ENCODE results near the gene TMEM121B.

Gene TMEM121B

GRCh38 chr22:17138513-17138912 lies 17.4 kb upstream of the TMEM121B start:
- DNase-seq (ENCODE audit: low read depth in 1 of 2, low spot score in 1 of 2), result no peak

- no peak for DNase-seq (ENCODE audit: low read depth in 1 of 2, low spot score in 1 of 2)
Observed at GRCh38 chr22:17137861-17138425, 16.8 kb upstream of the TMEM121B start.

- DNase-seq (ENCODE audit: low read depth in 1 of 2, low spot score in 1 of 2), result no peak
Observed at GRCh38 chr22:17137170-17137569, 16.0 kb upstream of the TMEM121B start.

- no peak for DNase-seq (ENCODE audit: low read depth in 1 of 2, low spot score in 1 of 2)
Observed at GRCh38 chr22:17135153-17135760, 14.1 kb upstream of the TMEM121B start.

- no peak for DNase-seq (ENCODE audit: low read depth in 1 of 2, low spot score in 1 of 2)
Observed at GRCh38 chr22:17133137-17133536, 12.0 kb upstream of the TMEM121B start.

- no peak for DNase-seq (ENCODE audit: low read depth in 1 of 2, low spot score in 1 of 2)
Observed at GRCh38 chr22:17132112-17132511, 11.0 kb upstream of the TMEM121B start.

GRCh38 chr22:17131686-17132085 lies 10.5 kb upstream of the TMEM121B start:
- no peak for DNase-seq (ENCODE audit: low read depth in 1 of 2, low spot score in 1 of 2)

GRCh38 chr22:17130199-17130598 lies 9.0 kb upstream of the TMEM121B start:
- no peak for DNase-seq (ENCODE audit: low read depth in 1 of 2, low spot score in 1 of 2)

- DNase-seq (ENCODE audit: low read depth in 1 of 2, low spot score in 1 of 2), result no peak
Observed at GRCh38 chr22:17120711-17121232, 388 bp downstream of the TMEM121B start.

- peak in 1 of 2 donors; percentile 23 for DNase-seq (ENCODE audit: low read depth in 1 of 2, low spot score in 1 of 2)
Observed at GRCh38 chr22:17120281-17120680, 879 bp downstream of the TMEM121B start.

- DNase-seq (ENCODE audit: low read depth in 1 of 2, low spot score in 1 of 2), result no peak
Observed at GRCh38 chr22:17119481-17120202, 1.5 kb downstream of the TMEM121B start.

- DNase-seq (ENCODE audit: low read depth in 1 of 2, low spot score in 1 of 2), result no peak
Observed at GRCh38 chr22:17118342-17118741, 2.8 kb downstream of the TMEM121B start.

GRCh38 chr22:17117890-17118289 lies 3.3 kb downstream of the TMEM121B start:
- DNase-seq (ENCODE audit: low read depth in 1 of 2, low spot score in 1 of 2), result no peak

GRCh38 chr22:17117400-17117799 lies 3.8 kb downstream of the TMEM121B start:
- DNase-seq (ENCODE audit: low read depth in 1 of 2, low spot score in 1 of 2), result no peak

GRCh38 chr22:17116572-17117330 lies 4.4 kb downstream of the TMEM121B start:
- no peak for DNase-seq (ENCODE audit: low read depth in 1 of 2, low spot score in 1 of 2)

GRCh38 chr22:17115945-17116565 lies 5.1 kb downstream of the TMEM121B start:
- no peak for DNase-seq (ENCODE audit: low read depth in 1 of 2, low spot score in 1 of 2)

GRCh38 chr22:17115236-17115635 lies 5.9 kb downstream of the TMEM121B start:
- no peak for DNase-seq (ENCODE audit: low read depth in 1 of 2, low spot score in 1 of 2)

GRCh38 chr22:17114898-17115235 lies 6.3 kb downstream of the TMEM121B start:
- no peak for DNase-seq (ENCODE audit: low read depth in 1 of 2, low spot score in 1 of 2)

- DNase-seq (ENCODE audit: low read depth in 1 of 2, low spot score in 1 of 2), result no peak
Observed at GRCh38 chr22:17114173-17114897, 6.8 kb downstream of the TMEM121B start.

GRCh38 chr22:17113600-17113999 lies 7.6 kb downstream of the TMEM121B start:
- no peak for DNase-seq (ENCODE audit: low read depth in 1 of 2, low spot score in 1 of 2)
